GM12878 (cell line): ENCODE data around the gene TFAP2E. TPM values are rescaled to one million over a fixed set of nuclear protein-coding genes. Genes with fewer than 3 reads are reported as not detected.

Source experiments
- ATAC-seq: fragments of 200-7000 bp; cut with Tn5 transposase; 3 replicates; pipeline ENCODE4 v1.9.1; 2020; ENCODE audit warnings: mild to moderate bottlenecking, moderate library complexity
- BruUV-seq: library from RNA; stranded (reverse); fragments of 400-500 nt; replicated peaks from 2 replicates; lab custom pipeline; 2021; lab: Mats Ljungman, UMichigan
- CTCF ChIA-PET: fragments of 300-600 bp; sonication (Branson Sonifier 250); formaldehyde crosslinking; extraction: SDS; loops from one replicate; lab custom pipeline; 2021; ENCODE audit warnings: inconsistent platforms; lab: Yijun Ruan, JAX
- POLR2A ChIA-PET: fragments of 350-600 bp; formaldehyde crosslinking; extraction: SDS; loops from one replicate; lab custom pipeline; 2021; ENCODE audit warnings: inconsistent platforms; lab: Charles Lee
- RAD21 ChIA-PET: fragments of 300-600 bp; sonication (Branson Sonifier 250); formaldehyde crosslinking; loops from one replicate; lab custom pipeline; 2023; ENCODE audit warnings: antibody characterized with exemption; ENCODE audit not compliant: unreplicated experiment; lab: Charles Lee
- SMC1A ChIA-PET: fragments of 300-600 bp; sonication (Branson Sonifier 250); formaldehyde crosslinking; loops from one replicate; lab custom pipeline; 2023; ENCODE audit not compliant: unreplicated experiment, uncharacterized antibody; lab: Charles Lee
- DNase-seq: peaks from one replicate; pipeline ENCODE4 v3.0.0-alpha.2; 2011; ENCODE audit warnings: low read depth, low spot score
- FAIRE-seq: peaks from 3 replicates; lab custom pipeline; 2011; peaks lifted over from hg19 to GRCh38; lab: Jason Lieb, UNC
- H2AFZ ChIP-seq: 2 replicates; pipeline ENCODE4 v1.6.0; 2011; ENCODE audit warnings: low read depth, low read length, control low read depth; ENCODE audit not compliant: control insufficient read depth
- H3K27ac ChIP-seq: 2 replicates; pipeline ENCODE4 v1.5.1; 2011; ENCODE audit warnings: control low read depth; ENCODE audit not compliant: control insufficient read depth, insufficient read depth
- H3K27me3 ChIP-seq, 2 experiments: replicated peaks in 1 of 2; 2 replicates each; pipeline versions ENCODE4 v1.6.0 to v1.6.1; 2011; ENCODE audit warnings: low read length in 1 of 2; ENCODE audit not compliant: control insufficient read depth in 2 of 2, insufficient read depth in 2 of 2
- H3K36me3 ChIP-seq, 2 experiments: 2 replicates each; pipeline ENCODE4 v1.5.1; 2011; ENCODE audit warnings: low read length in 1 of 2; ENCODE audit not compliant: control insufficient read depth in 2 of 2, insufficient read depth in 2 of 2
- H3K4me1 ChIP-seq: 2 replicates; pipeline ENCODE4 v1.6.1; 2011; ENCODE audit warnings: mild to moderate bottlenecking, low read length, moderate library complexity, mixed read lengths; ENCODE audit not compliant: control insufficient read depth, insufficient read depth
- H3K4me2 ChIP-seq: 2 replicates; pipeline ENCODE4 v1.6.0; 2011; ENCODE audit warnings: control low read depth; ENCODE audit not compliant: control insufficient read depth, insufficient read depth
- H3K4me3 ChIP-seq: fragments of 200-600 bp; sonication (generic); 2 replicates; pipeline ENCODE4 v1.5.1; 2016
- H3K79me2 ChIP-seq: 2 replicates; pipeline ENCODE4 v1.6.0; 2011; ENCODE audit warnings: low read length; ENCODE audit not compliant: control insufficient read depth, insufficient read depth
- H3K9ac ChIP-seq: 2 replicates; pipeline ENCODE4 v1.8.0; 2011; ENCODE audit warnings: low read length, control low read depth, mixed read lengths; ENCODE audit not compliant: control insufficient read depth, insufficient read depth
- H3K9me3 ChIP-seq: replicated peaks from 3 replicates; pipeline ENCODE4 v1.5.1; 2011; ENCODE audit warnings: mild to moderate bottlenecking, low read length; ENCODE audit not compliant: control insufficient read depth, insufficient read depth
- H4K20me1 ChIP-seq: 2 replicates; pipeline ENCODE4 v1.6.0; 2011; ENCODE audit not compliant: control insufficient read depth, insufficient read depth
- E2F4 ChIP-seq: IDR thresholded peaks from 2 replicates; pipeline ENCODE4 v1.6.1; 2012; ENCODE audit warnings: low read depth, low read length, improper control_type of control experiment
- ESRRA ChIP-seq: IDR thresholded peaks from 2 replicates; pipeline ENCODE4 v1.6.1; 2012; ENCODE audit warnings: mild to moderate bottlenecking, low read length, improper control_type of control experiment
- HDGF ChIP-seq: fragments of 450-650 bp; IDR thresholded peaks from 2 replicates; pipeline ENCODE4 v1.6.1; 2016; ENCODE audit warnings: antibody characterized with exemption
- MYC ChIP-seq: IDR thresholded peaks from 2 replicates; pipeline ENCODE4 v1.6.1; 2011; ENCODE audit warnings: mild to moderate bottlenecking, low read length, moderate library complexity, inconsistent platforms; ENCODE audit not compliant: insufficient read depth, insufficient replicate concordance, insufficient read length, severe bottlenecking
- PKNOX1 ChIP-seq: fragments of 450-650 bp; IDR thresholded peaks from 2 replicates; pipeline ENCODE4 v1.6.1; 2016; ENCODE audit warnings: mild to moderate bottlenecking
- PRDM15 ChIP-seq: fragments of 450-650 bp; formaldehyde crosslinking; IDR thresholded peaks from 2 replicates; pipeline ENCODE4 v1.4.0; 2020; ENCODE audit warnings: mild to moderate bottlenecking, moderate library complexity
- SMAD1 ChIP-seq: fragments of 450-650 bp; IDR thresholded peaks from 2 replicates; pipeline ENCODE4 v1.6.1; 2018; ENCODE audit warnings: mild to moderate bottlenecking, low read depth; ENCODE audit not compliant: partially characterized antibody
- TBL1XR1 ChIP-seq: IDR thresholded peaks from 2 replicates; pipeline ENCODE4 v1.6.1; 2012; ENCODE audit warnings: low read depth, low read length, improper control_type of control experiment
- ZNF24 ChIP-seq: fragments of 450-650 bp; IDR thresholded peaks from 2 replicates; pipeline ENCODE4 v1.6.1; 2017; ENCODE audit warnings: antibody characterized with exemption, mild to moderate bottlenecking
- ZNF274 ChIP-seq: IDR thresholded peaks from one replicate; pipeline ENCODE4 v1.8.0; 2011; ENCODE audit not compliant: insufficient read length, insufficient read depth
- ZNF622 ChIP-seq: fragments of 450-650 bp; IDR thresholded peaks from 2 replicates; pipeline ENCODE4 v1.6.1; 2017; ENCODE audit warnings: mild to moderate bottlenecking, inconsistent platforms
- WGBS: methylation state at CpG from one replicate; pipeline ENCODE4 v1.1.6; 2016; ENCODE audit warnings: low lambda C conversion rate; ENCODE audit not compliant: insufficient replicate concordance, insufficient coverage; ENCODE audit errors: missing lambda C conversion rate; 5-methylcytosine and 5-hydroxymethylcytosine counted together
- in situ Hi-C: fragments of 300-500 bp; cut with MboI; formaldehyde crosslinking; loops from 9 replicates; pipeline ENCODE4 v1.14.3; 2018; ENCODE audit warnings: mixed read lengths
- intact Hi-C: fragments of 100-400 bp; cut with micrococcal nuclease; formaldehyde crosslinking; loops from one replicate; pipeline ENCODE4 v1.14.2; 2022; ENCODE audit not compliant: unreplicated experiment
- polyA plus RNA-seq, 11 experiments: library from polyadenylated mRNA; depleted of rRNA in 4 of 11; unstranded in 6 of 11; stranded (reverse) in 5 of 11; fragments of >200 nt; fragmentation: Nextera tagmentation in 4 of 11; fragmentation: Illumina TruSeq in 1 of 11; extraction: Ambion mirVana in 4 of 11; extraction: Trizol in 1 of 11; gene quantifications; 1 replicate in 1 of 11; 2 replicates in 10 of 11; pipeline versions ENCODE4 v1.2.1 to v1.2.3, GENCODE V29; 2011 to 2016; ENCODE audit warnings: inconsistent platforms in 2 of 11, missing spikeins in 2 of 11, low read depth in 1 of 11
- total RNA-seq, 4 experiments: library from RNA; depleted of rRNA in 3 of 4; stranded (reverse); fragments of >200 nt in 3 of 4; fragmentation: Illumina TruSeq in 1 of 4; extraction: Trizol in 1 of 4; gene quantifications; 2 replicates each; pipeline versions ENCODE4 v1.2.1 to v1.2.3, GENCODE V29; 2013 to 2021
- TF ChIP-seq, protein P1 (sequence below): fragments of 450-650 bp; conservative IDR thresholded peaks from 2 replicates; pipeline ENCODE4 v1.6.1; 2017; ENCODE audit warnings: mild to moderate bottlenecking, moderate library complexity

The TFAP2E gene
- total and polyA plus RNA-seq, 10 of the 15 experiments (the other 5 are each of a cell fraction or from before 2014, with no cell fraction given) = 0.10 to 1.1 (median 0.43) TPM

DNA sequence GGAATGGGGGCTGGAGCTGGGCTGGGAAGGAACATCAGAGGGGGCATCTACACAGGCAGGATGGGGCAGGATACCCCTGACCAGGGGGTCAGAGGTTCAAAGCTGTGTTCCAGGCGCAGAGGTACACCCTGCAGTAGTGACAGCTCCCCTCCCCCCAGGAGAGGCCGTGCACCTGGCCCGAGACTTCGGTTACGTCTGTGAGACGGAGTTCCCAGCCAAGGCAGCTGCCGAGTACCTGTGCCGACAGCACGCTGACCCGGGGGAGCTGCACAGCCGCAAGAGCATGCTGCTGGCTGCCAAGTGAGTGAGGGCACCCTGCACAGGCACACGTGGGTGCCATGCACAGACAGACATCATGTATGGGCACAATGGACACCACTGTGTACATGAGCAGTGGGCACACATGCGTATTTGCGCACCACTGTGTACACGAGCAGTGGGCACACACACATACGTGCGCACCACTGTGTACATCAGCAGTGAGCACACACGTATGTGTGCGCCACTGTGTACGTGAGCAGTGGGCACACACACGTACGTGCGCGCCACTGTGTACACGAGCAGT, 17.4 kb downstream of the TFAP2E start (continued):
- TF ChIP-seq, protein P1, sequence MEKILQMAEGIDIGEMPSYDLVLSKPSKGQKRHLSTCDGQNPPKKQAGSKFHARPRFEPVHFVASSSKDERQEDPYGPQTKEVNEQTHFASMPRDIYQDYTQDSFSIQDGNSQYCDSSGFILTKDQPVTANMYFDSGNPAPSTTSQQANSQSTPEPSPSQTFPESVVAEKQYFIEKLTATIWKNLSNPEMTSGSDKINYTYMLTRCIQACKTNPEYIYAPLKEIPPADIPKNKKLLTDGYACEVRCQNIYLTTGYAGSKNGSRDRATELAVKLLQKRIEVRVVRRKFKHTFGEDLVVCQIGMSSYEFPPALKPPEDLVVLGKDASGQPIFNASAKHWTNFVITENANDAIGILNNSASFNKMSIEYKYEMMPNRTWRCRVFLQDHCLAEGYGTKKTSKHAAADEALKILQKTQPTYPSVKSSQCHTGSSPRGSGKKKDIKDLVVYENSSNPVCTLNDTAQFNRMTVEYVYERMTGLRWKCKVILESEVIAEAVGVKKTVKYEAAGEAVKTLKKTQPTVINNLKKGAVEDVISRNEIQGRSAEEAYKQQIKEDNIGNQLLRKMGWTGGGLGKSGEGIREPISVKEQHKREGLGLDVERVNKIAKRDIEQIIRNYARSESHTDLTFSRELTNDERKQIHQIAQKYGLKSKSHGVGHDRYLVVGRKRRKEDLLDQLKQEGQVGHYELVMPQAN = no peak

DNA sequence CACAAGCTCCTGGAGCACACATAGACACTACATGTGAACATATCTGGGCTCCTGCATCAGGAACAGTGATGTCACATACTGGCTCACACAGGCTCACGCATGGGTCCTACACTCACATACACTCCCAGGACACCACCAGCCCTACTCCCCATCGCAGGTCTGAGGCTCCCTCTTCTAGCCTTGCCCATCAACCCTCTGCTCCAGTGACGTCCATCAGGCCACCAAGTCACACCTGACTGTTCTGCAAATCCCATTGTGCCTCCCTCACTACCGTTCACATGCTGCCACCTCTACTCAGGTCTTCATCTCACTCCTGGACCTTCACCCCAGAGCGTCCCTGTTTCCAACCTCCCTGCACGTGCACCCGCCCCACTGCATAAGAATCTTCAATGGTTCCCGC, 18.1 kb downstream of the TFAP2E start:
- intact Hi-C loops = no loop called here
- no peaks in the 10 kb centered on the region for H4K20me1 ChIP-seq
- H3K36me3 ChIP-seq = peaks cover 0 to 2% of the 10 kb centered on the region in 2 experiments; a peak in 2 of 4 replicates
- H3K4me3 ChIP-seq = no peak overlapping the region
- POLR2A ChIA-PET = no interaction called here
- H3K9ac ChIP-seq = no peak overlapping the region
- DNase-seq (no peak), ATAC-seq (no peak), FAIRE-seq (no peak)
- no peaks in the 10 kb centered on the region for H3K9me3 ChIP-seq
- H3K27ac ChIP-seq = no peak overlapping the region
- H3K27me3 ChIP-seq = no peaks in the 10 kb centered on the region
- no peak overlapping the region for H3K4me2 ChIP-seq
- BruUV-seq = no TSS peak
- in situ Hi-C loops = no loop called here
- no peaks in the 10 kb centered on the region for H3K79me2 ChIP-seq
- CTCF ChIA-PET = interaction anchor here (1.3 kb wide), 1 partner anchor 125 kb away, joined by 3 read pairs; no protein-coding TSS in a partner anchor
- no peaks in the 10 kb centered on the region for H3K4me1 ChIP-seq
- no peak overlapping the region for H2AFZ ChIP-seq
- SMC1A ChIA-PET = no interaction called here
- 83% methylated on average over 8 of the region's 8 CpGs for WGBS
- RAD21 ChIA-PET = no interaction called here
- TF ChIP-seq ZNF24 (no peak), ZNF274 (no peak), MYC (no peak), PKNOX1 (no peak), E2F4 (no peak), ZNF622 (no peak), PRDM15 (no peak), TBL1XR1 (no peak), HDGF (no peak), ESRRA (no peak), SMAD1 (no peak)
